HL-60 (cell line): ENCODE results near the gene IBA57.

ENCODE experiments used
- DNase-seq, 2 experiments: peaks; one replicate each; pipeline ENCODE4 v3.0.0-alpha.2; 2010 to 2020; ENCODE audit warnings: low read depth in 1 of 2, low spot score in 1 of 2
- H3K27ac ChIP-seq: fragments of 250-450 bp; sonication (Bioruptor Pico); replicated peaks from 2 replicates; pipeline ENCODE4 v1.5.1; 2020; ENCODE audit warnings: mild to moderate bottlenecking, moderate library complexity
- H3K27me3 ChIP-seq: fragments of 250-450 bp; sonication (Bioruptor Pico); 2 replicates; pipeline ENCODE4 v1.5.1; 2021; ENCODE audit warnings: mild to moderate bottlenecking, moderate library complexity; ENCODE audit not compliant: insufficient read depth, poor library complexity, severe bottlenecking
- H3K4me3 ChIP-seq: replicated peaks from 2 replicates; pipeline ENCODE4 v1.5.1; 2011; ENCODE audit warnings: mild to moderate bottlenecking, control low read depth, low read length; ENCODE audit not compliant: insufficient read depth
- CTCF ChIP-seq: IDR thresholded peaks from one replicate; pipeline ENCODE4 v1.5.1; 2011; ENCODE audit warnings: low read length, control low read depth, inconsistent platforms; ENCODE audit not compliant: insufficient read depth
- GABPA ChIP-seq: IDR thresholded peaks from 2 replicates; pipeline ENCODE4 v1.6.1; 2012; ENCODE audit warnings: low read depth
- POLR2AphosphoS5 ChIP-seq: IDR thresholded peaks from 2 replicates; pipeline ENCODE4 v1.6.1; 2012; ENCODE audit warnings: low read depth
- SPI1 ChIP-seq: IDR thresholded peaks from 2 replicates; pipeline ENCODE4 v1.6.1; 2012; ENCODE audit warnings: low read depth, mild to moderate bottlenecking, borderline replicate concordance
- TF ChIP-seq, protein P1 (sequence below): IDR thresholded peaks from 2 replicates; pipeline ENCODE4 v1.6.1; 2012; ENCODE audit warnings: low read depth; ENCODE audit not compliant: insufficient replicate concordance

The IBA57 gene

DNA sequence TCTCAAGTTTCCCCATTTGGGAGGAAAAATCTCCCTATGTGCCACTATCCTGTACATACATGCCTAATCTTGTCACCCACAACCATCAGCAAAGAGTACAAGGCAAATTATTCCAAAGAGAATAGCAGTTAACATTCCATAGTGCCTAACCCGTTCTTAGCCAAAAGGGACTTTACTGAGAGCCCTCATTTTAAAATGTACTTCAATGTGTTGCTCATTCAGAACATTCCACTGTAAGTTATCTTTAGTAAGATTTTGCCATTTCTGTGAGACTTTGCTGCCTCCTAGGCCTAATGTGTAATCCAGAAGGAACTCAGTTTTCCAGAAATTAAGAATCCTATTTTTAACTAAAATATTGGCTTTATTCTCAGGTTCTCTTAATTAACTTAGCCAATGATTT lies 45.3 kb upstream of the IBA57 start:
- no peak for TF ChIP-seq CTCF
- TF ChIP-seq, protein P1, sequence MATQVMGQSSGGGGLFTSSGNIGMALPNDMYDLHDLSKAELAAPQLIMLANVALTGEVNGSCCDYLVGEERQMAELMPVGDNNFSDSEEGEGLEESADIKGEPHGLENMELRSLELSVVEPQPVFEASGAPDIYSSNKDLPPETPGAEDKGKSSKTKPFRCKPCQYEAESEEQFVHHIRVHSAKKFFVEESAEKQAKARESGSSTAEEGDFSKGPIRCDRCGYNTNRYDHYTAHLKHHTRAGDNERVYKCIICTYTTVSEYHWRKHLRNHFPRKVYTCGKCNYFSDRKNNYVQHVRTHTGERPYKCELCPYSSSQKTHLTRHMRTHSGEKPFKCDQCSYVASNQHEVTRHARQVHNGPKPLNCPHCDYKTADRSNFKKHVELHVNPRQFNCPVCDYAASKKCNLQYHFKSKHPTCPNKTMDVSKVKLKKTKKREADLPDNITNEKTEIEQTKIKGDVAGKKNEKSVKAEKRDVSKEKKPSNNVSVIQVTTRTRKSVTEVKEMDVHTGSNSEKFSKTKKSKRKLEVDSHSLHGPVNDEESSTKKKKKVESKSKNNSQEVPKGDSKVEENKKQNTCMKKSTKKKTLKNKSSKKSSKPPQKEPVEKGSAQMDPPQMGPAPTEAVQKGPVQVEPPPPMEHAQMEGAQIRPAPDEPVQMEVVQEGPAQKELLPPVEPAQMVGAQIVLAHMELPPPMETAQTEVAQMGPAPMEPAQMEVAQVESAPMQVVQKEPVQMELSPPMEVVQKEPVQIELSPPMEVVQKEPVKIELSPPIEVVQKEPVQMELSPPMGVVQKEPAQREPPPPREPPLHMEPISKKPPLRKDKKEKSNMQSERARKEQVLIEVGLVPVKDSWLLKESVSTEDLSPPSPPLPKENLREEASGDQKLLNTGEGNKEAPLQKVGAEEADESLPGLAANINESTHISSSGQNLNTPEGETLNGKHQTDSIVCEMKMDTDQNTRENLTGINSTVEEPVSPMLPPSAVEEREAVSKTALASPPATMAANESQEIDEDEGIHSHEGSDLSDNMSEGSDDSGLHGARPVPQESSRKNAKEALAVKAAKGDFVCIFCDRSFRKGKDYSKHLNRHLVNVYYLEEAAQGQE = no peak
- TF ChIP-seq SPI1 = no peak
- no peak for TF ChIP-seq GABPA
- no peak for TF ChIP-seq POLR2AphosphoS5
- no peak overlapping the region for H3K27ac ChIP-seq
- no peak overlapping the region for H3K4me3 ChIP-seq
- no peak for DNase-seq
- no peaks in the 10 kb centered on the region for H3K27me3 ChIP-seq

DNA sequence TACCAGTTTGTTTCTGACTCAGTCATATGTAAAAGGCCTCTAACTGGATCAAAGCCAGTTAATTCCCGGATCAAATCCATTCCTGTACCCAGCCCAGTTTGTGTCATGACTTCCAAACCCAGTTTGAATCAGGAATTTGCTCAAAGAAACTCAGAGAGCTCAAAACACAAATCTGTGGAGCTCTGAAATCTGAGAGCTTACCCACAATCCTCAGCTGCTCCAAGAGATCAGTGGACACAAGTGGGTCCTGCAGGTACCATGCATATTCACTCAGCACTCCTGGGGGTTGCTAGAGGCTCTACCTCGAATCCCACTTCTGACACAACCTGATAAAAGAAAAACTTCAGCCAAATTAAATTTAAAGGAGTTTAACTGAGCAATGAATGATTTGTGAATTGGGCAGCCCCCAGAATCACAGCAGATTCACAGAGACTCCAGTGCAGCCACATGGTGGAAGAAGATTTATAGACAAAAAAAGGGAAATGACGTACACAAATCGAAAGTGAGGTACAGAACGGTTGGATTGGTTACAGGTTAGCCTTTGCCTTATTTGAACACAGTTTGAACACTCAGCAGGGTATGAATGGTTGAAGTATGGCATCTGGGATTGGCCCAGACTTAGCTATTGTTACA lies 44.6 kb upstream of the IBA57 start:
- Histone ChIP-seq H3K27ac (no peak overlapping the region), H3K4me3 (no peak overlapping the region), H3K27me3 (no peaks in the 10 kb centered on the region)
- DNase-seq = no peak
- TF ChIP-seq, protein P1 = no peak
- no peak for TF ChIP-seq SPI1
- TF ChIP-seq POLR2AphosphoS5 = no peak
- no peak for TF ChIP-seq GABPA
- no peak for TF ChIP-seq CTCF

DNA sequence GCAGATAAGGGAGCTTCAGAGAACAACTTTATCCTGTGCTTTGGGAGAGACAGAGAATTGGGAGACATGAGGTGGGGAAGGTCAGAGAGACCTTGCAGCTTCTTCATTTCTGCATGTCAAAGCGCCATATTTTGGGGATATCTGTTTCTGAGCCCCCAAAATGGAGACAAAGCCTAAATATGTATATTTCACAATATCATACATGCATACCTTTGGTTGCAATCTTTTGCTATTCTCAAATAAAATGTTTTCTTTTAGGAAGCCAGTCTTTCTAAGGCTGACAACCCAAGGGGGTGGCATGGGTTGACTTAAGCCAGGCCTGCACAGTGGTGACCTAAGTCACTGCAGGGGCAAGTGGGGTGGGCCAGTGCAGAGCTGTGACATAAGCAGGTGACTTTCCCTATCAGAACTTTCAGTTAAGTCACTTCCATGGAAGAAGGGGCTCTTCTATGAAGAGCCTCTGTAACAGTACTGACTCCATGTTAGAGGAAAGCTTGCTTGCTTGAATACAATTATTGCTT lies 42.6 kb upstream of the IBA57 start:
- Histone ChIP-seq H3K4me3 (no peak overlapping the region), H3K27me3 (no peaks in the 10 kb centered on the region), H3K27ac (no peak overlapping the region)
- TF ChIP-seq POLR2AphosphoS5 = no peak
- TF ChIP-seq, protein P1 = no peak
- no peak for TF ChIP-seq SPI1
- no peak for TF ChIP-seq GABPA
- no peak for TF ChIP-seq CTCF
- no peak for DNase-seq
